Activated T-cell treated with anti-CD3 and anti-CD28 coated beads for 48 hours (primary cell): ENCODE measurements around the gene PTPRD.

Experiments
- DNase-seq: peaks from one replicate; pipeline ENCODE4 v3.0.0-alpha.2; 2020; ENCODE audit warnings: low read depth

PTPRD gene

DNA sequence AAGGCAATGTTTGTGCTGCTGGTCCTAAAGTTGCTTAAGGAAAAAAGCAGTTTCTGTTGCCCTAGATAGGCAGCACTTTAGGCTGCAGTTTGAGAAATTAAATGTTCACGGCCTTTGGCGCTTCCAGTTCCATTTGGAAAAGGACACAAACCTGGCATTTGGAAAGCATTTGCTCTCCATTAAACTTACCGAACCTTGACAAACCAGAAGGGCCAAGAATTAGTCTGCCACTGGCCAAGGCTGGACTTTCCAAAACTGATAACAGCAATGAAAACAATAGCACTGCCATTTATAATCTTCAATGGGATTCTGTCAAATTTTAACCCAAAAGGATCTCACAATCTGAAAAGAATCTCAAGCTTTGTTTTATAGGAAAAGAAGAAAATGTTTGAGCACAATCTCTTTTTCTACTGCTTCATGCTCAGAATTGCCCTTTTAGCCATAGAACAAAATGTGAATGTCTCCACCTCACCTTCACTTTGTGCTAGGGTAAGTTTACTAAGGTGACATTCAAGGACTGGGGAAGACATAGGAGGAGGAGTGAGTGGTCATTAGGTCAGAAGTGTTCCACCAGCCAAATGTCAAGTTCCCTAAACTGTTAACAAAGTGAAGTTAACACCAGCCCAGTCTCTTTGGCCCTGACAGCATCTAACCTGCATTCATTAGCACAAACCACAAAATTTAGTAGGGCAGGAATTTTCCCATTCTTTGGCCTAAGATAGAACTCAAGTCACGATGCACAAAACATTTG is 2229.8 kb downstream of the PTPRD start:
- no peak for DNase-seq

DNA sequence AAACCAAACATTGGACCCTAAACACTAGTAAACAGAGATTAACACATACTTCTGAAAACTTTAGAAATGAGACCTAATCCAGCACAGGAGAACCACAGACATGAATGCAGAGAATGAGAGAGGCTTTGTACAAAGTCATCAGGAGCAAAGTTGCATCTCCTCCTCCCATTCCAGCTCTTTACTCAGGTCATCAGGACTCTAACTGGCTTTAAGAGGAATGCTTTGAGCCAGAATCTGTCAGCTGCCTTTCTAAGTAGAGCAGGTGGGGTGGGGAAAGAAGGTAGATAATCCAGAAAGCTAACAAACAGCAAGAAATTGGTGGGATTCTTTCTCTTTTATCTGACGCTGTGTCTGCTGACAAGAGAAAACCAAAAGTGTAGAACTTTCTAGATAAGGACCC is 2230.5 kb downstream of the PTPRD start:
- DNase-seq = no peak

- no peak for DNase-seq
Measured at GRCh38 chr9:8381601-8382000, 2231.2 kb downstream of the PTPRD start.

DNA sequence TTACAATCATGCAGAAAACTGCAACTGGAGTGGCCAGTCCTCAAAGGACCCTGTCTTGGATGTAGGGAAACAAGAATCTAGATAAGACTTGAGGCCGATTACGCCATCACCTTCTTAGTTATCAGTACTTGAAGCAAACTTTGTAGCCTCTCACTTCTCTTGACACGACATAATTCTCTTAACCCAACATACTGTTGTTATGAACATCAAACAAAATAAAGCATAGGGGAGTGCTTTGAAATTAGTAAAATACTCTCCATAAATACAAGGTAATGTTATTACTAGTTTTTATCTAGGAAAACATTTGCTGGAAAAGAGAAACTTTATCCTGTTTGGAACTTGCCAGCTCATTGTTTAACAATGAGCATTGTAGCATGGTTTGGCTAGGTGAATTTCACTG is 2238.3 kb downstream of the PTPRD start:
- DNase-seq = no peak

- no peak for DNase-seq
Measured at GRCh38 chr9:8371686-8372085, 2241.1 kb downstream of the PTPRD start.

- DNase-seq = no peak
Measured at GRCh38 chr9:8366161-8366926, 2246.5 kb downstream of the PTPRD start.

- DNase-seq = no peak
Measured at GRCh38 chr9:8365466-8366160, 2247.2 kb downstream of the PTPRD start.

DNA sequence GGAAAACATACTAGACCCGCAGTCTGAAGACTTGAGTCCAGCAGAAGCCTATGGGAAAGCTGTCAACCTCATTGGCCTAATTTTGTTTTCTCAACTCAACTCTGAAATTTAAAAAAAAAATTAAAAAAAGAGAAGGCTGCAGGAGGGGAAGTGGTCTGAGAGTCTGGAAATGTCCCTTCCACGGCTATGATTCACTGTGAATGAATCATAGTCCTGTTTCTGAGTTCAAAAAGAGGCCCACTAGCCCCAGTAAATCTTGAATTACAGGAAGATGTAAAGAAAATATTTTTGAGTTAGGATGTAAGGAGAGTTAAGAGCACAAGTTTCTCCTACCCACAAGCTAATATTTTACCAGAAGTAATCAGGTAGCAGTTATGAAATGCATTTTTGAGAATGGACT is 2247.8 kb downstream of the PTPRD start:
- no peak for DNase-seq

GRCh38 chr9:8364026-8364752 is 2248.6 kb downstream of the PTPRD start:
- DNase-seq = no peak

GRCh38 chr9:8362250-8362649 is 2250.6 kb downstream of the PTPRD start:
- DNase-seq = no peak

DNA sequence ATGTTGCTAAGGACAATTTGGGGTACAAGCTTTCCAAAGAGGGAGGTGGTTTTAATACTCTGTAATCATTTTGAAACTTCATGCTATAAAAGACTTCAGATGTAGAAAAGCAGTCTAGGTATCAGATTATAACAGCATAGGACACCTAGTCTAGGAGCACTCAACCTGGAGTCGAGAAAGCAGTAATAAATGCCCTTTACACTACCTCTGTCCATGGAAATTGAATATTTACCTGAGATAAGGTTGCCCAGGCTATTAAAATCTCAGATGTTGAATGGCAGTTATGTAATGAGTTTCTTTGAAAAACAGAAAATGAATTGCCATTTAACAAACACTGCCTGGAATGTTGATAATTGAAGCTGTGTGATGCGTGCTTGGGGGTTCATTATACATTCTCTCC is 2251.4 kb downstream of the PTPRD start:
- no peak for DNase-seq

DNA sequence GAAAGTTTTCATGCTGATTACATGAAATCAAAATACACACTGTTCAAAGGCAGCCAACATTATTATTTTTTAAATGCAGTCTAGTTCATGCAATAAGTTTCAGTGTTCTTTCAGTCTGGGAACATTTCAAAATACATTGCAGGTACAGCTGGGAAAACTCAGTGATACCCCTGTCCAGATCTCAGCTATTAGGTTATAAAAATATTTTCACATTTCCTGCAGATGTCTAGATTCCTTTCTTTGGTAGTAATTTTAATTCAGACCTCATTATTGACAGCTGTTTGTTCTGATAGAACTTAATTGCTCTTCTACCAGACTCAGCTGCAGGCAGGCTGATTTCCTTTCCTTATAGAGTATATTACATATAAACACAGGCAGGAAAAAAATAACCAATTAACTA is 2256.4 kb downstream of the PTPRD start:
- DNase-seq = no peak

GRCh38 chr9:8351436-8351835 is 2261.4 kb downstream of the PTPRD start:
- DNase-seq = no peak

DNA sequence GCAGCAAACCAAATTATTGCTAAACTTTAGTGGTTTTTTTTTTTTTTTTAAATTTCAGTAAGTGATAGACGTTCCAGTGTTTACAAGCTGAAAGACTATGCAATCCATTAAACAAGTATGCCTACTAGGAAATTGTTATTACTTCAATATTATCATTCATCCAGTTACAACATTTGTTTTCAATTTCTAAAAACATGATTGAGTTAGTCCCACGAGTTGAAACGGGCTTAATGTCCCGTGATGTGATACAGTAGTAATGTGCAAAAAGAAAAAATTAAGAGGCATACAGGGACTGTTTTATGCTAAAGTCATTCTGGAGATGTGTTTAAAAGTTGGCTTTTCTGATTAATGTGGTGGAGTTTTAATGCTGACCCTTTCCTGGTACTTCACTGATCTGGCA is 2262.9 kb downstream of the PTPRD start:
- DNase-seq = no peak

DNA sequence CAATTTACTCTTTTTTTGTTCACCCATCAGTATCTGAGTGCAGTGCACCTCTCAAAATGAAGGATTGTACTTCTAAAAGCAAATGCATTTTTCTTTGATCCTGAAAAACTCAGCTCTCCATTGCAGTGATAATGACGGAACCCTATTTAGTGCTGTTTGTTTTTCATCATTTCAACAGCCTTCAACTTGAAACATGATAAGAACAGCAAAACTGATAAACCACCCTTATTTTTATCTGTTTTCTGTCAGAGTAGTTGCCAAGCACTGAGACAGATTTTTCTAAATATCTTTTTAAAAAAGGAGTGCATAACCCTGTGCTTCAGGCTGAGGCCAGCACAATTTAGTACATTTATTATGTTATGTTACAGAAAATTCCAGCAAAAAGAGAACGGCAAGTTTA is 2263.4 kb downstream of the PTPRD start:
- DNase-seq = no peak

DNA sequence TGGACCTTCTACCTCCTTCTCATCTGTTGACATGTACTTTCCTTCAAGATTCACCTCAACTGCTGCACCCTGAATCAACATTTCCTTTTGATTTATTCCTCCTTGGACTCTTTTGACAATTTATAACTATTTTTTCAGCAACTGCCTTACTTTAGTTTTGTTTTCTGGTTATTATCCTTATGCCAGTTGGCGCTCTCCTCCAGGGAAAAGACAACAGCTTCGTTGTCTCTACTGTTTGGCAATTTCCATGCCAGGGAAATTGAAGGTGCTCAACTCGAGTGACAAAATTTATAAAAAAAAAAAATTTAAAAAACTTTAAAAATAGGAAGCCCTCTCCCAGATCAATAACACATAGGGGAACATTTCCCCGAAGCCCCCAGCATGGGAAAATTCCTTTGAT is 2264.0 kb downstream of the PTPRD start:
- no peak for DNase-seq

DNA sequence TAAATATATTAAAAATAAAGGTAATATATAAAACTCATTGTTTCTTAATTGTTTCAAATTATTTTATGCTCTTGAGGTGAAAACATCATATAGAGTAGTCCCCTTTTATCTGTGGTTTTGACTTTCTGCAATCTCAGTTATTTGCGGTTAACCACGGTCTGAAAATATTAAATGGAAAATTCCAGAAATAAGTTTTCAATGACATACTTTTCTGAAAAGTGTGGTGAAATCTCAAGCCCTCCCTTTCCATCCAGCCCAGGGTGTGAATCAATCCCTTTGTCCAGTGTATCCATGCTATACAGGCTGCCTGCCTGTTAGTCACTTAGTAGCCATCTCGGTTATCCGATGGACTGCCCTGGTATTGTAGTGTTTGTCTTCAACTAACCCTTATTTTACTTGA is 2266.5 kb downstream of the PTPRD start:
- no peak for DNase-seq

GRCh38 chr9:8338767-8339510 is 2273.9 kb downstream of the PTPRD start:
- no peak for DNase-seq

DNA sequence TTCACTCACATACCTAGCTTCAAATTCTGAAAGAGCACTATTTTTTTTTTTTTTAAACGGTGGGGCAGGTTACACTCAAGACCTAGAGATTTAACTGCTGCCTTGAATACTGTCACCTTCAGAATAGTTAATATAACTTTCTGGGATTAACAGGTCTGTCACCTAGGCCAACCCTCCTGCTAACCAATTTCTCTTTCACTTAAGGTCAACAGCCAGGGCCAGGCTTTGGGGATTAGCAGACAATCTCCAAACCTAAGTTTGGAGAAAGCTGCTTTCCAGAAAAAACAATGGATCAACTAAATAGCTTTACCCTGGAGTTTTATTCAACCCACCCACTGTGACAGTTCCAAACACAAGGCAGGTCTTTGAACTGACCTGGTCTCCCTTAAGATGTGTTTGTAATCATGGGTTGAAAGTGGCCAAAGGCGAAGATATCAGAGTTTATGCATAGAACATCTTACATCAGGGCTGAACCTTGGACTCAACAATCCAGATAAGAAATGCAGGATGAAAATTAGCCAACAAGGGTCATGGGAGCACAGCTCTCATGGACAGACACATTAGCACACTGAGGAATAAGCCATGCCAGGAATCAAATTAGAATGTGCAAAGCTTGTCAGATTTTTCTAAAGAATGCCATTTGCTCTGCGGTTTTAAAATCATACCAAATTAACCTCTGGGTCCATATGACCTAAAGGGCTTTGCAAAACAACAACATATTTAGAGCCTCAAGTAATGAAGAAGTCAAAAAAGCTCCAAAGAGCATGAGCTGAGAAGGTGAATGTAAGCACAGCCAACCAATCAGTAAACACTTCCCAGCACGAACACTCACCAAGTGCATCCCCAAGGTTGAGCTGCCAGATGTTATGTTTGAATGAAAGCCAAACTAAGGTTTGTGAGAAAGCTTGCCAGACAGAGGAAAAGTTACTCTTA is 2274.7 kb downstream of the PTPRD start:
- no peak for DNase-seq

- no peak for DNase-seq
Measured at GRCh38 chr9:8332871-8333270, 2279.9 kb downstream of the PTPRD start.

GRCh38 chr9:8332331-8332650 is 2280.5 kb downstream of the PTPRD start:
- no peak for DNase-seq
